CD4-positive, alpha-beta T cell treated with Interleukin-17A for 1 hour (primary cell): ENCODE data around the gene ARHGAP26.
"Not testable (repeated sequence)": the region's sequence is repeated elsewhere in the genome, so short reads cannot be mapped to it uniquely, and the experiment has no call there.

Experiments used
- DNase-seq: peaks from one replicate; pipeline ENCODE4 v3.0.0-alpha.2; 2020

The ARHGAP26 gene

GRCh38 chr5:143108498-143109128 lies 338.4 kb downstream of the ARHGAP26 start:
- DNase-seq = no peak

GRCh38 chr5:143110591-143110990 lies 340.4 kb downstream of the ARHGAP26 start:
- DNase-seq = no peak

DNA sequence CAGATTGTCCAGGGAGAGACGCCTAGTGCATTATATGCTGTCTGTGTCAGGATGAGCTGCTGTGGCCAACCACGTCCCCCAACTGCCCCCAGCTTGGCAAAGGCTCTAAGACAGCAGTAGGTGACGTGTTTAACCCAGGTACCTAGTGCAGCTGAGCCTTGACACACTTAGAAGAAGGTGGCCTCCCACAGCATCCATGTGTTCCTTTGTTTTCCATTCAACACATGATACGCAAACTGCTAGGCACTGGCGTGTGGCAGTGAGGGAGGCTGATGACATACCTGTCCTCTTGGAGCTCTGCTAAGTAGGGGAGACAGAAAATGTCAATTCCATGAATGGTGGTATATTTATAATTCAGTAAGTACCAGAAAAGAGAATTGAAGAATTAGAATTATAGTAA lies 341.6 kb downstream of the ARHGAP26 start:
- DNase-seq = no peak

- no peak for DNase-seq
These were observed 343.3 kb downstream of the ARHGAP26 start for GRCh38 chr5:143113461-143113860.

- no peak for DNase-seq
These were observed 344.3 kb downstream of the ARHGAP26 start for GRCh38 chr5:143114481-143114880.

DNA sequence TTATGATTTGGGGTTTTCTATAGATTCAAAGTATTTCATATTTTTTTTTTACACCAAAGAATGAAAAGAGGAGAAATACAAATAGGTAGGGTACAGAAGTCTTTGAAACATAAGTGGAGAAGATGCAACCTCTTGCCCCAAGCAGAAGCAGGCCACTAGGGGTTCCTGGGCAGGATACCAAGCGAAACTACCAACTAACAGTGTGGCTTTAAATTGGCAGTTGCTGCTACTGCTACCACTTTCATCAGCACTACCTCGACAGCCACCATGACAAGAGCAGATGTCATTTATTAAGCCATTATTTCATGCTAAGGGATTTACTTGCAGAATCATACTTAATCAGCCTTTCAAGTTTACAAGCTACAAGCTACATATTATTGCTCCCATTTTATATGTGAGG lies 345.2 kb downstream of the ARHGAP26 start:
- DNase-seq = no peak

DNA sequence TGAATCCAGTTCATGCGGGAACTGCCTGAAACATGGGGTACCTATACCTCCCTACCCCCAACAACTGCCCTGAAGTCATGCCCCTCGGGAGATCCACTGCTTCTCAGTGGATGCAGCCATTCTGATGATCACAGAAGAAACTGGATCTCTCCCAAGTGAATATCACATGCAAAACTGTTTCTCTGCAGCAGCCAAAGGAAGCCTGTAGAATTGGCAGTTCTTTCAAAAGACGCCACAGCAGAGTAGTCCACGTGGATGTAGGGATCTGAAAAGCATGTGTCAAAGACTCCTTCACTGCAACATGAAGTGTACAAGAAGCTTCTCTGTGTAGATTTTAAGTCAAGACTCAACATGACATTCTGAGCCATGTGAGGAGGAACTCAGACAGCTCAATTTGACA lies 346.6 kb downstream of the ARHGAP26 start:
- DNase-seq = no peak

DNA sequence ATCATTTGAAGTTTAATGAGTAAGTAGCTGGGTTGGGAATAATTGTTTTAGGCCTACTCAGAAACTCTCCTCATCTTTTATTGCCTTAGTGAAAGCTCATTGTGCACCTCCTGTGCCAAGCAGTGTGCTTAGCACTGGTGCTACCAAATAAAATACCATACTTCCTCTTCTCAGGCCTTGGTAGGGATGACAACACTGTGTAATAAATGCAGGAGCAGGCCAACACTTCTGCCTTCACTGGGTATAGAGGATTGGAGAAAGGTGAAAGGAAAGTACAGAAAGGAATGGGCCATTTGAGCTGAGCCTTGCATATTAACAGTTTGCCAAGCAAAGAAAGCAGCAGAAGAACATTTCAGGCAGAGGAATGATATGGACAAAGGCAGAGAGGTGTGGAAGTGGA lies 347.6 kb downstream of the ARHGAP26 start:
- DNase-seq = no peak

- DNase-seq = no peak
These were observed 348.0 kb downstream of the ARHGAP26 start for GRCh38 chr5:143118222-143118621.

DNA sequence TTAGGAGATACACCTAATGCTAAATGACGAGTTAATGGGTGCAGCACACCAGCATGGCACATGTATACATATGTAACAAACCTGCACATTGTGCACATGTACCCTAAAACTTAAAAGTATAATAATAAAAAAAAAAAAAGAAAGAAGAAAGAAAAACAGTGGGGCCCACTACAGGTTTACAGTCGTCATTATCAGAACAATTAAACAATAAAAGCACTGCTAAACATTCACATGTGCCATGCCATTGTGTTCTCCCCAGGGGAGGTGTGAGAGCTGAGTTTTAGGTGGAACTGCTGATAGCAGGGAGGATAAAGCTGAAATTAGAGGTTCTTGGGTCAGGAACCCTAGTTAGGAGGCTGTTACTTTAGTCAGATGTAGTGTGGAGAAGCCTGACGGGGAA lies 348.6 kb downstream of the ARHGAP26 start:
- DNase-seq = not testable (repeated sequence)

GRCh38 chr5:143119291-143119769 lies 349.2 kb downstream of the ARHGAP26 start:
- DNase-seq = no peak

DNA sequence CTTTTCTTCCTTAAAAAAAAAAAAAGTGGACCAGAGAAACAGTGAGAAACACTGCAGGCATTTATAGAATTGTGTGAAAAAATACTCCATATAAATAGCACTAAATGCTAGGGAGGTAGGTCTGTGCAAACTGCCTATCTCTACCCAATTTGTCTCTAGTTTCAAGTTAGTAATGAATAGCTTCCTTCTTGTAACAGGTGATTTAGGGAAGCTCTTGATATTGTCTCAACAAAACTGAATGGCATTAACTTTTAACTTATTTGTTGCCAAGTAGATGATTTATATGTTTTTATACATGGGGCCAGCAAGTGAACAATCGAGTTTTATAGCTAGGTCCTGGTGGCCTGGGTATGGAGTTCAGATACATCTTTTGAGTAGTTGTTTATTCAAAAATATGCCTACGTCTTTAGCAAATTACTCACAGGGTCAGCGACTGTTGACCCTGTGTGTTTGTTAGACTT lies 349.7 kb downstream of the ARHGAP26 start:
- no peak for DNase-seq

DNA sequence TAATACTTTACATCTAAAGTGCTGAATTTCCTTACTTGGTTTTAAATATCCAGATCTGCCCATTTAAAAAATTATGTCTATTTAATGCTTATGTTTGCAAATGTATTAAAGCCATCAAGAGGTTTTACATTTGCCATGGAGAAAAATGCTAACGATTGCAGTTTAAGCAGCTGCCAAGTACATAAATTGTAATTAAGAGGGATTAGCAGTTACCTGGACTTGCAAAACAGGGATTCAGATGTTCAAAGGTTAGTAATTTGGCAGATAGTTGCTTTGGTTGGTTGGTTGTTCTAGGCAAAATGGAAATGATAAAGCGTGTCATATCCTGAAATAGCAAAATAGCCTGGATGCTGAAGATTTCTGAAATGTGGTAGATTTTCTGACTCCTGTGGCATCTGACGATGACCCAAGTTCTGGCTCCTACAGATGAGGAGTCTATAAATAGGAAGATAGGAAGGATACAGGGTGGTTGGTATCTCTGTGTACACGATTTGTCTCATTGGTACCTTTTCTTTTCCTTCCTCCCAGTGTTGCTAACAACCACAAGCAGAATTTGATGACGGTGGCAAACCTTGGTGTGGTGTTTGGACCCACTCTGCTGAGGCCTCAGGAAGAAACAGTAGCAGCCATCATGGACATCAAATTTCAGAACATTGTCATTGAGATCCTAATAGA lies 350.4 kb downstream of the ARHGAP26 start:
- no peak for DNase-seq

DNA sequence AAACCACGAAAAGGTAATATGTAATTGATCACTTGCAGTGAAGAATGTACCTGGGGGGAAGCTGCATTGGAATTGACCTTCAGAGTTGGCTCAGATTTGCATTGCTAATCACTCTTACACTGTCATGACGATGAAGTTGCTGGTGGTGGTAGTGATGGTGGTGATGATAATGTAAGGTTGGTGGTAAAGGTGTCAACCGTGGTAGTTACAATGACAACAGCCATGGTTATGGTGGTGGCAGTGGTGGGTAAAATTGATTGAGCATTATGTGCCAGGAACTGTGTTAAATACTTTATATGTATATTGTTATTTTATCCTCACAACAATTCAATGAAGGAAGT lies 350.9 kb downstream of the ARHGAP26 start:
- peak; percentile 9 for DNase-seq

DNA sequence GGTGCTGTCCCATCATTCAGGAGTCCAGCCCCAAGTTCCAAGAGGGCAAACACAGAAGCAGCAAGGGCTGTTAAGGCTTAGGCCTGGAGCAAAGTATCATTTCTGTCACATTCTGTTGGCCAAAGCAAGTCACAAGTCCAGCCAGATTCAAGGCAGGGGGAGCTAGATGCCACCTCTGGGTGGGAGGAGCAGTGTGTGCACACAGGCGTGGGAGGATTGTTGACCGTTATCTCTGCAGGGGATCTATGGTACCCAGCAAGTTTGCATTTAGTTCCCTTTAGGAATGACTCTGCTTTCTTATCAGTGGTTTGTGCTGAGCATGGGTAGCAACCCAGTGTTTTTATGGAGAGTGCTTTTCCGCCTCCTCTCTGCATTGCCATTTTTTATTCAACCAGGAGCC lies 354.4 kb downstream of the ARHGAP26 start:
- no peak for DNase-seq

GRCh38 chr5:143126174-143127019 lies 356.2 kb downstream of the ARHGAP26 start:
- no peak for DNase-seq

DNA sequence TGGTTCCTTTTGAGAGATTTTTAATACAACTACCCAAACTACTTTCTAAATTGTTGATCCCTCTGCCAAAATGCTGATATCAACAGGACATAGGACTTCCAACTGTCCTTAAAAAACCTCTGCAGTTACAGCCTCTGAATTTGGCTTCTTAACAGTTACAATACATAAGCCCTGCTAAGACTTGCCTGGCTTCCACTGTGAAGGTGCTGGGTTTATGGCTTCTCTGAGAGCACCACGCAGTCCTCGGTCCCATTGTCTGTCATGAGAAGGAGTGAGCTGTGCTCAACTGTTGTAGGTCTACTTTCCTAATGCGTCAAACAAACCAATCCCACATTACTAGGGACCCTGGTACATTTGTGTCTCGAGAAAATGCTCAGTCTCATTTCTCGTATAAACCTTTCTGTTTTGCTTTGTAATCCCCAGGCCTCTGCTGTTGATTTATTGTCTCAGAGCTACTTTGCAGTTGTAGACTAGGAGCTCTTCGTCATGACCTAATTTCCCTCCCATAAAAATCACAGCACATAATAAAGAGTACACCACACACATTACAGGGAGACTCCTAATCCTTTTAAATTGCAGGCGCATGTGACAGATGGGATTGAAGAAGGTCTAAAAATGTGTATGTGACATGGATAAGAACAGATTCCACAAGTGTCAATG lies 358.4 kb downstream of the ARHGAP26 start:
- no peak for DNase-seq

GRCh38 chr5:143129203-143129602 lies 359.0 kb downstream of the ARHGAP26 start:
- no peak for DNase-seq

DNA sequence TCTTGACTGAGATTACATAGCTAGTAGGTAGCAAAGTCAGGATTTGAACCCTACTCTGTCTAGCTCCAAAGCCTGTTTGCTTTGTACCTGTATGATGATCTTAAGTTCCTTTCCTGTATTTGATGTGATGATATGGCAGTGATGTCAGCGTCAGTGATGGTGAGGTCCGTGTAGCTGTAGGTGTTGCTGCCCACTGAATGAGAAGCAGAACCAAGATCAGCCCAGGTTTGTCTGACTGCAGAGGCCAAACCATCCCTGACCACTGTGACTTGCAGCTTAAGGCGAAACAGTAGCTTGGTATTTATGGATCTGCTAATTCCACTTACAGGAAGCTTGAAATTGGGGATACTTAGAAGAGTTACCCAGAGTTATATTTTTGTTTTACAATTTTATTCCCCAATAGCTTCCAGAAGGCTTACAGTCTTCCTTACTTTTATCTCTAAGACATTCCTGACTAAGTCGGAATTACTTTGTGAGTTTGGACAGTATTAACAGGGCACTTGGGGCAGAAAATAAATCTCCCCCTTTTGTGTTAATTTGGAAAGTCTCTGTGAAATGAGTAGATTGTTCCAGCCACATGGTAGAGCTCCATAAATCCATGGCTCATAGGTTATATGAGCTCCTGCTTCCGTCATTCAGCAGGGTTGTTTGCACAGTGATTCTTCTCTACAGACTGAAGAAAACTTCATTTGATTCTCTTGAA lies 359.9 kb downstream of the ARHGAP26 start:
- no peak for DNase-seq

DNA sequence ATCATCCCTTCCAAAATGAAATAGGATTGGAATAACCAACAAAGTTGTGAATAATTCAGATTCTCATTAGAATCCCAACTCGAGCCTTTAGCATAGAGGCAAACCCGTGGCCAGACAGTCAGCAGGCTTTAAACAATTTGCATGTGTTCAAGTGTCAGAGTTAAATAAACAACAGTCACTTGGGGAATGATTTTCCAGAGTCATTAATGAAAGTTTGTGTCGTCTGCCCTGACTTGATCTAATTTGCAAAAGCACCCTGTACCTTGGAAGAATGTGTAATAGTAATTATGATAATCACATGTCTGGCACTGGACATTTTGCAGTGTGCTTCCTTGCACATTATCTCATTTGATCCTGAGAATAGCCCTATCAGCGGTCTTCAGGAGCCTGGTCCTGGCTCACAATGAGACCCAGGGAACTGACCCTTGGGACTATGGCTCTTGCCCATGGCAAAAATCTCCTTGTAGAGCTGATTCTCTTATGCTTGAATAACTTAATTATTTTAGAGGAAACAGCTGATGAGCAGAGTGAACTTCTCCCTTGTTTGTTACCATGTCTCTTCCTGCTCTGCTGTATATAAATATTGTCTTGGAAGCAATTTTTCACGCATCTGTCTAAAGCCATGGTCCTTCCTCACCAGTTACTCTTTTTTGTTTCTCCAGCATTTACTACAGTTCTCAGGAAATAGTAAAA lies 360.6 kb downstream of the ARHGAP26 start:
- no peak for DNase-seq

GRCh38 chr5:143131972-143132371 lies 361.8 kb downstream of the ARHGAP26 start:
- DNase-seq = no peak

DNA sequence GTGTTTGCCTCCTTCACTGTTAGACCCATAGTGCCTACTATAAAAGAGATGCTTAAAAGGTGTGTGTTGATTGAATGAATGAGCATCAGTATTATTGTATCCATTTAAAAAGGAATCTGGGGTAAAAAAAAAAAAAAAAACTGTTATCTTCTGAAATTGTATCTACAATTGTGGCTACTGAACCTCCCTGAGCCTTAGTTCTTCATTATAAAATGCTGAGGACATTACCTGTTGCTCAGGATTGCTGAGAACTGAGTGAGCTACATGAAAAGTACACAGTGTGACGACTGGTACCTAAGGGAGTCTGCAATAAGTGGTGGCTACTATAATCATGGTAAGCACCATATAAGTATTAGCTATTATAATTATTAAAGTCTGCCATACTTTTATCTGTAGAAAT lies 362.6 kb downstream of the ARHGAP26 start:
- no peak for DNase-seq
